HG02642 (cell line): Measurements from ENCODE around the gene CDH16.

ENCODE experiments used
- ATAC-seq: cut with Tn5 transposase; IDR thresholded peaks from one replicate; pipeline ENCODE4 v1.9.1; 2021; ENCODE audit warnings: mild to moderate bottlenecking; ENCODE audit not compliant: unreplicated experiment, poor library complexity

CDH16 gene

GRCh38 chr16:66928702-66929388 is 10.2 kb upstream of the CDH16 start:
- ATAC-seq, result no peak

GRCh38 chr16:66927918-66928649 is 9.4 kb upstream of the CDH16 start:
- no peak for ATAC-seq

DNA sequence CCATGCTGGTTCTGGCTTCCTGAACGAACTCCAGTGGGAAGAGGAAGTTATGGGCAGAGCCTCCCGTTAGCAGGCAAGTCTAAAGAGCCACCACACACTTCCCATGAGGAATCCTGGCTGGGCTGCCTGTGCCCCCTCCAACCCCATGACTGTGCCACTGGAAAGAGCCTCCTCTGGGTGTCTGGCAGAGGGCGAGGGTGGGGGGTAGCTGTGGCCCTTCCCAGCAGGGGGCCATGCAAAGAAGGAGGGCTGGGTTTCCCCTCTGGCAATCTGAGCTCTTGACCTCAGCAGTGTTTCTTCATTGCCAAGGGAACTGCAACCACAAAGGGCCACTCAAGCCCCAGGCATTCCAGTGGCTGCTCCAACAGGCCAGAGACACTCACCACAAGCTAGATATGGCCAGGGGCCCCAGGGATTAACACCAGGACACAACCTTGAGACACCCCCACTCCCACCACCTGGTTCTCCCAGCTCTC is 8.3 kb upstream of the CDH16 start:
- ATAC-seq, result no peak

DNA sequence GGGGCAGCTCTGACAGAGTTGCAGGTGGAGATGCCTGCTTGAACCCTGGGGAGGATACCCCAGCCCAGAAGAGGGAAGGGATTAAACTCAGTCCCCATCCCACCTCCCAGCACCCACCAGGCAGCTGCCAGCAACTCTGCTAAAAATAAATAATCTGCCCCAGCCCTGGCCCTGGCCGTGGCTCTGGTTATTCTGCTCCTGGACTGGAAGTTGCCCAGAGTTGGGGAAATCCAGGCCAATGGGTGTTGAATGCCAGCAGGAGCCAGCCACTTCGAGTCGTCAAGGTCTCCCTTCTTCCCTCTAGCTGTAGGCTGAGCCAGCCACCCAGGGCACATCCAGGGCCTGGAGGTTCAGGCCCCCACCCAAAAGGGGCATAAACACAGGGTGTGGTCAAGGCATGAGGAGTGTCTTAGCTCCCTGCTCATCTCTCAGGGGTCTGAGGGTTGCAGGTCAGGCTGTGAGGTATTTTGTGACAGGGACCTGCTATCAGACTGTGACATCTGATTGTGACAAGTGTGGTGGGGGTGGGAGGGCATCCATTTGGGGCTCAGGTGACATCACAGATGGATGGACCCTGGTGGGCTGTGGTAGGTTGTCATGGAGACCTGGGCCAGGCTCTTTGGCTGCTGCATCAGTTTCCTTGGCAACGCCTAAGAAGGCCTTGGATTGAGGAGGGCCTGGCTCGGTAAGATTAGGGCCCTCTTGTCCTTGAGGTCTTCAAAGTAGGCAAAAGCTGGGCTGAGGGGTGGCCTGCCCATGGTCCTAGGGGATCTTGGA is 7.7 kb upstream of the CDH16 start:
- no peak for ATAC-seq

DNA sequence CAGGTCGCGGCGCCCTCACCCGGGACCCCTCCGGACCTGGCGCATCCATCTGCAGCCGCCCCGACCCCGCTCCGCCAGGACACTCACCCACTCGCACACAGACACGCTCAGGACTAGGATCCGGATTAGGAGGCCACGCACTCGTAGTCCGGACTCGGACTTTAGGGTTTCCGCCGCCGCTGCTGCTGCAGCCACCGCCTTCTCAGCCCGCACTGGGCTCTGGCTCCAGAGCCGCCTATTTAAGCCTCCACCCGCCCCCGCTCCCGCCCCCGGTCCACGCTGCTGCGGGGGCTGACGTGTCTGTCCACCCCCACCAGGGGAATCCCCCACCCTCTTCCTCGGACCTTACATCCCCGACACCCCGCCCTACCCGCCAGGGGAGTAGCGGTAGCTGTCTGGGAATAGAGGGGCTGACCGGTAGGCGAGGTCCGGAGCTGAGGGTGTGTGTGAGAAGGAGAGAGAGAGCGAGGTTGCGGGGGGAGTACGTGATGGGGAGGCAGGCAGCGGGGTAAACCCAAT is 6.7 kb upstream of the CDH16 start, which contains the start of gene RRAD:
RRAD (minus strand) TSS at position 214 of the 519 bp plus-strand sequence. CDS start 356 bp downstream, outside the sequence.
- no peak for ATAC-seq

- no peak for ATAC-seq
Observed at GRCh38 chr16:66924527-66925321, 6.0 kb upstream of the CDH16 start.

DNA sequence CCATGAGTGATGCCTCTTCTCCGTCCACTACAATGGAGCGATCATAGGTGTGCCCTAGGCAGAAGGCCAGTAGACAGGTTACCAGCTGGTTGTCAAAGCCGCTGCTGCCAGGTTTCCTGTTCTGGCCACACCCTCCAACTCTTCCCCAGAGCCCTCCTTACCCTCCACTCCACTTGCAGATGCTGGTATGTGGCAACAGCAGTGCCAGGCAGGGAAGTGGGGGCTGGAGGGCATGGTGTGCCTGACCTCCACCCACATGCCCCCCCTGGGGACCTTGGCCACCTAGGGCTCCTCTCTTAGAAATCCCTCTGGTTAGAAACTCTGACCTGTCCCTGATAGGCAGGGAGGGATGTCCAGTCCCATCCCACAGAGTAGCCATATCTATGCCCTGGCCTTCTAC is 5.2 kb upstream of the CDH16 start:
- ATAC-seq, result no peak

- no peak for ATAC-seq
Observed at GRCh38 chr16:66923247-66923731, 4.6 kb upstream of the CDH16 start.

DNA sequence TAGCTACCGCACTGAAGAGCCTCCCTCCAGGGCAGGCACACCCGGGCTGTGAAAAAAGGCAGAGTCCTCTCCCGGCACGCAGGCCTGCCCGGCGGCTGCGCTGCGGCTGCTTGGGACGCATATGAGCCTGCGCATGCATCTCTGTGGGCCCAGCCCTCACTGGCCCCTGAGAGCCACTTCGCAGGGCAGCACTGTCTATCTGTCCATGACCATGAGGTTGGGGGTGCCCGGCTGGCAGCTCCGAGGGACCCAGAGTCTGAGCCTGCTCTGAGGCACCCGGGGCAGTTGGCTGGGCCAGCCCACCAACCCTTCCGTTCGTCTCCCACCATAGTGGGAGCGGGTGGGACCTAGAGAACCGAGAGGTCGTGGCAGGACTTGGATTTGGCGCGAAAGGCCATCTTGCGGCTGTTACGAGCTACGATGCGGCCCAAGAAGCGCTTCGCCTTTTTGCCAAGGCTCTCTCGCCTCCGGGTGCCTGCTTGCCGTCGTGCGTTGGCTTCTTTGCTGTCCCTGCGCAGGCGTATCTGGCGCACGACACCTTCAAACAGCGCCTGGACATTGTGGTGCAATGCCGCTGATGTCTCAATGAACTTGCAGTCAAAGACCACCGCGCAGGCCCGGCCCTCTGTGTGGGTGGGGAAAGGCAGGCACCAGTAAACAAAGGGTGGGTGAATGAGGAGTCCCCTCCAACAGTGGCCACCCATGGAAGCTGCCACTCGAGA is 3.2 kb upstream of the CDH16 start:
- ATAC-seq, result no peak

- no peak for ATAC-seq
Observed at GRCh38 chr16:66920924-66921680, 2.4 kb upstream of the CDH16 start.

DNA sequence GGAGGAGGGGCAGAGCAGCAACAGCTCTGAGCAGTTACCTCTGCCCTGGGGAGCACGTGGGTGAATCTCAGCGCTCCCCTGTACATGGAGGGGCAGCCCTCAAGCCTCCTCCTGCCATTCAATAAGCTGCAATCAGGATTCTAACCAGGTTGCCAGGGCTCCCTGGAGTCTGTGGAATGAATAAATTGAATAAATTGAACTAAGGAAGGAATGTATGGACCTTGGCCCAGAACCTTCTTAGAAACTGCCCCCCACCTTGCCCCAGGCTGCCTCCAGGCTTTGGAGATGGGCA is 1.6 kb upstream of the CDH16 start:
- no peak for ATAC-seq

GRCh38 chr16:66919569-66920298 is 1.0 kb upstream of the CDH16 start:
- ATAC-seq, result no peak

GRCh38 chr16:66918355-66918754 is 330 bp downstream of the CDH16 start:
- no peak for ATAC-seq

DNA sequence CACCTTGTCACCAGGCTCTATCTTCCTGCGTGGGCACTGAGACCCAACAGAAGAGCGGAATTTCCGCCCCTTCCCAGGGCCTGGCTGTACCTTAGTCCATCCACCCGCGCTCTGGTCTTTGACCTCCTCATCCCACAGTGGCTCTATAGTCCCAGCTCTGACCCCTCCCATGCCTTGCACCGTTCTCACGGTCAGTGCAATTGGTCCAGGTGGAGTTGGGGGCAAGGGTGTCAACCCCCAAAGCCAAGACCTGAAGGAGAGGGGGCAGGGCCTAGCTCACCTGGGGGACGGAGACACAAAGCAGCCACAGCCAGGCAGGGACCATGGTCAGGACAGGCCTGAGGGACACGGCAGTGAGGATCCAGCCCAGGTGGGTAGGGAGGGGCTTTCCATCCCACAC is 944 bp downstream of the CDH16 start:
- no peak for ATAC-seq

GRCh38 chr16:66916518-66916917 is 2.2 kb downstream of the CDH16 start:
- ATAC-seq, result no peak

DNA sequence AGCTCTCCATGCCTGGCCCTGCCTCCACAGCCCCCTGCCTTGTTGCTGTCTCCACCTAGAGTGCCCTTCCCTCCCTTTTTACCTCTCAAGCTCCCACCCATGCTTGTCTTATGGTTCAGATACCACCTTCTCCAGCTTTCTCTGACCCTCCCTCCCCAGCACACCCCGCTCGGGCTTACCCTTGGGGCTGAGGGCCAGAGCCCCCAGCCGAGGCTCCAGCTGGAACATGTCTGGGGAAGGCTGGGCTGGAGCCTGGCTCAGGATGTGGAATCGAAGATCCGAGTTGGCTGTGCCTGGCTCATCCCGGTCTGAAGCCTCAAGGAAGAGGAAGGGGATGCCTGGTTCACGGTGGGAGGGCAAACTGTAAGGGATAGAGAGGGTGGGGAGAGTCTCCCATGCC is 3.6 kb downstream of the CDH16 start:
- no peak for ATAC-seq

GRCh38 chr16:66914541-66914940 is 4.1 kb downstream of the CDH16 start:
- ATAC-seq, result no peak

DNA sequence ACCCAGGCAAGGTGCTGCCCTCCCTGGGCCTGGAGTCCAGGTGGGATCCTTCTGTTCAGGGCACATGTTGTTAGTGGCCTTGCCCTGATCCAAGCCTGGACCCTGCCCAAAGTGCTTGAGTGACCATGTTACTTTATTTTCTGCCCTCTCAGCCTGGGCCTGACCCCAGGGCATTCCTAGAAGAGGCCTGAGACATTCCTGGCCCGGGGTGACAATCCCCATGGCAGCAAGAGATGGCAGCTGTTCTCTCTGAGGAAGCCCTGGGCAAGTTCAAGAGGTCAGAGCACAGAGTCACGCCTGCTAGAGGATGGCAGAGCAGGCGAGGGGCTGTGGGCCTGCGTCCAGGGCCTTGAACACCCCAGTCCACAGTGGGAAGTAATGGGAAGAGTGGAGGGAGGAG is 5.0 kb downstream of the CDH16 start:
- no peak for ATAC-seq
